ENCODE data around the gene NOXO1. TPM values are rescaled to one million over a fixed set of nuclear protein-coding genes. Genes with fewer than 3 reads are reported as not detected.
"Not testable (repeated sequence)": the region's sequence is repeated elsewhere in the genome, so short reads cannot be mapped to it uniquely, and the experiment has no call there.

NOXO1 gene
- total RNA-seq, 1 donor from 2014 or later = 0.63 TPM

- H3K27me3 Mint-ChIP-seq = no peaks in the 10 kb centered on the region
- H3K36me3 Mint-ChIP-seq = peaks cover 13% of the 10 kb centered on the region
- no peak for TF ChIP-seq CTCF (conservative IDR thresholded peaks at IDR 0.05)
- DNase-seq (ENCODE audit: extremely low spot score, unreplicated experiment) = peak; percentile 98
- peaks cover 26% of the 10 kb centered on the region for H3K4me1 Mint-ChIP-seq (ENCODE audit: unreplicated experiment)
- no peaks in the 10 kb centered on the region for H3K9me3 Mint-ChIP-seq
- peak within 1 kb of the TSS; percentile 94 for H3K4me3 Mint-ChIP-seq
- peak within 1 kb of the TSS; percentile 96 for H3K27ac Mint-ChIP-seq
Measured at GRCh38 chr16:1964506-1965395, 16.5 kb downstream of the NOXO1 start, which contains the start of gene RPS2. RPS2 (minus strand) TSS chr16:1964826; CDS start chr16:1964625, 201 bp downstream.

GRCh38 chr16:1963806-1964505 lies 17.3 kb downstream of the NOXO1 start:
- no peaks in the 10 kb centered on the region for H3K27me3 Mint-ChIP-seq
- DNase-seq (ENCODE audit: extremely low spot score, unreplicated experiment) = no peak
- peaks cover 26% of the 10 kb centered on the region for H3K4me1 Mint-ChIP-seq (ENCODE audit: unreplicated experiment)
- H3K36me3 Mint-ChIP-seq = peaks cover 13% of the 10 kb centered on the region
- H3K27ac Mint-ChIP-seq = peak overlapping the region; percentile 96
- no peaks in the 10 kb centered on the region for H3K9me3 Mint-ChIP-seq
- H3K4me3 Mint-ChIP-seq = peak overlapping the region; percentile 94
- no peak for TF ChIP-seq CTCF (conservative IDR thresholded peaks at IDR 0.05)

- DNase-seq (ENCODE audit: extremely low spot score, unreplicated experiment); H3K9me3 Mint-ChIP-seq; H3K27me3 Mint-ChIP-seq: not testable (repeated sequence)
- Mint-ChIP-seq H3K36me3 (peaks cover 13% of the 10 kb centered on the region), H3K4me1 (ENCODE audit: unreplicated experiment) (peaks cover 26% of the 10 kb centered on the region), H3K4me3 (peak overlapping the region; percentile 94), H3K27ac (peak overlapping the region; percentile 96)
Measured at GRCh38 chr16:1962161-1963153, 18.8 kb downstream of the NOXO1 start.

- Mint-ChIP-seq H3K36me3 (peaks cover 13% of the 10 kb centered on the region), H3K27ac (peak overlapping the region; percentile 89), H3K4me3 (peak overlapping the region; percentile 70), H3K4me1 (ENCODE audit: unreplicated experiment) (peaks cover 26% of the 10 kb centered on the region), H3K9me3 (no peaks in the 10 kb centered on the region), H3K27me3 (no peaks in the 10 kb centered on the region)
- no peak for DNase-seq (ENCODE audit: extremely low spot score, unreplicated experiment)
- TF ChIP-seq CTCF (conservative IDR thresholded peaks at IDR 0.05) = no peak
Measured at GRCh38 chr16:1961651-1962067, 19.6 kb downstream of the NOXO1 start.

- DNase-seq (ENCODE audit: extremely low spot score, unreplicated experiment) = no peak
Measured at GRCh38 chr16:1960665-1961630, 20.3 kb downstream of the NOXO1 start.

More at GRCh38 chr16:1960665-1961630, 20.3 kb downstream of the NOXO1 start:
- H3K9me3 Mint-ChIP-seq = no peaks in the 10 kb centered on the region
- H3K27ac Mint-ChIP-seq = peak overlapping the region; percentile 89
- no peak for TF ChIP-seq CTCF (conservative IDR thresholded peaks at IDR 0.05)
- H3K4me3 Mint-ChIP-seq = peak overlapping the region; percentile 96
- peaks cover 26% of the 10 kb centered on the region for H3K4me1 Mint-ChIP-seq (ENCODE audit: unreplicated experiment)
- no peaks in the 10 kb centered on the region for H3K27me3 Mint-ChIP-seq
- peaks cover 13% of the 10 kb centered on the region for H3K36me3 Mint-ChIP-seq
